Putamen (tissue), 1 donor: ENCODE results near the gene LRRC58.
A peak's percentile ranks its signal among the peaks of the same experiment; 100 is the strongest.
"Not testable (repeated sequence)": the region's sequence is repeated elsewhere in the genome, so short reads cannot be mapped to it uniquely, and the experiment has no call there.

Experiments used
- DNase-seq: peaks from one replicate; pipeline ENCODE4 v3.0.0-alpha.2; 2016; ENCODE audit warnings: low spot score

LRRC58 gene

DNA sequence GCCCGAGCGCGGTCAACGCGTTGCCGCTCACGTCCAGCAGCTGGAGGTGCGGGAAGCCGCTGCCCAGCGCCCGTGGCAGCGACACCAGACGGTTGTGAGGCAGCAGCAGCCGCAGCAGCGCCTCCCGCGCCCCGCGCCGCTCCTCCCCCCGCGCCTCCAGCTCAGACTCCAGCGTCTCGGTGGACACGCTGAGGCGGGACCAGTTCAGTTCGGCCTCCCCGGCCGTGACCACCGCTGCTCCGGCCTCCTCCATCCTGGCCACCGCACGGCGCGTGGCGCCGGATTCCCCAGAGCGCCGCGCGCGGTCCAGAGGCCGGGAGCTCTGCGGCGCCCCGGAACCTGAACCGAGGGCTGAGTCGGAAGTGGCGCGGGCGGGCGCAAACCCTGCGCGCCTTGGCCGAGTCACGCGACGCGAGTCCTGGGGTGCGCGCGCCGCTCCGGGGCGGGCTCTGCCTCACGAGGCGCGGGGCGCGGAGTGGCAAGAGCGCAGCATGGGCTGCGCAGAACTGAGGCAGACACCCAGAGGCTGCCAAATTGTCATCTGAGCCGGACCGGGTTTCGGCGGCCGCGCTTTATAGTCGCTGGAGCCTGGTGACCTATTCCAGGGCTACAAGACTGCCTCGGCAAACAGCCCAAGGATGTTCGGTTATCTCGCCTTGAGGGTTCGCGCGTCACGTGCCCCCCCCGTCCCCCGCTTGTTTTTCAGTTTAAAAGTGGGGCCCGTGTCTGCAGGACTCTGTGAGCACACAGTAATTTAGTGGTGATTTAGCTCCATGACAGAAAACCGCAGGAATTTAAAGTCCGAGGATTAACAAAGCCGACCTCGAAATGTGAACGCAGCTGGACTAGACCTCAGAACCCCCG lies at the start of gene LRRC58:
Gene LRRC58 (minus strand): TSS at position 364 of the 864 bp plus-strand sequence. CDS start 111 bp downstream, at position 253.
- peak; percentile 90 for DNase-seq

DNA sequence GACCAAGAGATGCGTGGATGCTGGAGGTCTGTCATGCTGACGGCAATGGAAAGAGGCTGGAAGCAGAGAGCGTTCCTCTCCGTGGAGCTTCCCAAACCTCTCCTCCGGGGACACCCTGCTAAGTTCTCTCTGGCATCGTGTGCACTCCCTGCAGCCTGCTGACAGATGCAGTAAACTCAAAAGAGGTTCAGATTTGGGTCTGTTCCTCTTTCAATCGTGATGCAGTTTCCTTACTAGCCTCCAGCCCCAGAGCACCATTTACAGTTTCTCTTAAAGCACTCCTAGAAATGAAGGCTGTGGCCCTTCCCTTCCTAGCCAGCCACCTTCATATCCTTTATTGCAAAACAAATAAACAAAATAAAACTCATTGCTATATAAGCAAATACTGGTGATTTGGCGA lies 47.3 kb upstream of the LRRC58 start:
- no peak for DNase-seq

DNA sequence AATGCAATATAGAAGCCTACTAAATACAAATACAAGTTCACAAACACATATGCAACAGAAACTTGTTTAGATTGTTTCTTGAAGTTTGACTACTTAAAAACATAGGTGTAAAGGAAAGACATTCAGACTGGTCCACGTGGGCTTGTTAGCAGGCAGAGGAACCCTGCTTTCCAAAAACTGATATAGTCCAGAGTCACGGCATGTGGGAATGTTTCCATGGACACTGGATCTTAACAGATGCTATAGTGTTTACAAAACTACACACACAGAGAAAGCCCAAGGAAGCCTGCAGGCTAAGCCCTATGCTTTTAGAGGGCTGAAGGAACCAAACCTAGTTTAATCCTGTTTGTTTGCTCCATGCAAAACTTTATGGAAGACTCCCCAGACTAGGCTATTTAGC lies 45.2 kb upstream of the LRRC58 start:
- DNase-seq: no peak

DNA sequence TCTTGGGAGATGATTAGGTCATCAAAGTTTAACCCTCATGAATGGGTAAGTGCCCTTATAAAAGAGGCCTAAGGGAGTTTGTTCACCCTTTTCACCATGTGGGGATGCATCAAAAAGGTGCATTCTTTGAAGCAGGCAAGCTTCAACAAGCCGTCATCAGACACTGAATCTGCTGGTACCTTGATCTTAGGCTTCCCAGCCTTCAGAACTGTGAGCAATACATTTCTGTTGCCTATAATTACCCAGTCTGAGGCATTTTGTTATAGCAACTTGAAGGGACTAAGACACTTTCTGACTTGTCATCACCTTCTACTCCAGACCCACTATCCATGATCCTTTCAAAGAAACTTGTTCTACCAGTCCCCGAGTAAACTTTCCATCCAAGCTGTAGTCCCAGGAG lies 44.6 kb upstream of the LRRC58 start:
- no peak for DNase-seq

DNA sequence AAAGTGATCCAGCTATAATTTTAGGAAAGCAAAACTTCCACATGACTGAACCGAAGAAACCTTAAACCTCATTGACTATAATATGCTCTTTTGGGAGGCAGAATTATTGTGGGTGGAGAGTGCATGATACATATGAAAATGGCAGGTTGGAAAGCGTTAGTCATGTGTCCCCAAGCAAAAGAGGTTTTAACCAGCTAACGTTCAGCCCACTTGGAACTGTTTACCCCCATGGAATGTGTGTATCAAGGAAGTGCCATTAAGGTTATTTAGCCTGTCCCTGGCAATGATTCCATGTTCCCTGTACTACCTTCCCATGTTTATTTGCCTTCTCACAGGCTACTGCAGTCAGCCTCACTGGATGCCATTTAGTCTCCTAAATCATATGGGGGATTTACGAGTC lies 44.1 kb upstream of the LRRC58 start:
- no peak for DNase-seq

DNA sequence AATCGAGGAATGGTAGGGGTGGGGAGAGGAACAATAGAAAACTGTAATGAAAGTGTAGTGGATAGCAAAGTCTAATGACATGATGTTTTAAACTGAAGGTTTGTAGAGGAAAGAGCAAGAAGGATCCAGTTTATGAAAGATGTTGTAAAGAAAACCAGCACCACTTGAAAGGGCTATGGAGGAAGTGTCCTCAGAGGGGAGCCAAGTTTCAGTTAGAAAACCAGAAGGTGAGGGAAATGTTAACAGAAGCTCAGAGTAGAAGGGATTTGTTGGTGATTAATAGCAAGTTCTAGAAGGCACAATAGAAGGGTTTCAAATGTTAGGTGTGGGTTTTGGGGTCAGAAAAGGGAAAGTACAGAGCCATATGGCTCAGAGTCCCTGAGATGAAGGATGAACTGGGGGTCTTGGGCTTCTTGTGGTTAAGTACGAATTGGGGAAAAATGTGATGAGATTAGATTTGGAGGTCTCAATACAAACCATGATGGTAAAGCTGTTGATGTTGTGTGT lies 33.8 kb upstream of the LRRC58 start:
- no peak for DNase-seq

DNA sequence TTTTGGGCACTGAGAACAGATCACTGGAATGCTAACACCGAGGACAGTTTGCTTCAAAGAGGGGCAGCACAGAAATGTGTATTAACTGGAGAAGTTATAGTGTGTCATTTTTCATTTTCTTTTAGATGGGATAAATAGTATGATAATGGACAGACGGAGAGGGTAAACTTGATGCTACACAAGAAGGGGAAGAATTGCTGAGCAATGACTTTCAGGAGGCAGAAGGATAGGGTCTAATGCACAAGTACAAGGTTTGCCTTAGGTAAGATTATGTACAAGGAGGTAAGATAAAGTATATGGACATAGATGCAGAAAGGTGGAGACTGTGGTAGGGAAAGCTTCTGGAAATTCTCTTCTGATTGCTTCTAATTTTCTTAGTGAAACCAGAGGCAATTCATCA lies 32.3 kb upstream of the LRRC58 start:
- no peak for DNase-seq

DNA sequence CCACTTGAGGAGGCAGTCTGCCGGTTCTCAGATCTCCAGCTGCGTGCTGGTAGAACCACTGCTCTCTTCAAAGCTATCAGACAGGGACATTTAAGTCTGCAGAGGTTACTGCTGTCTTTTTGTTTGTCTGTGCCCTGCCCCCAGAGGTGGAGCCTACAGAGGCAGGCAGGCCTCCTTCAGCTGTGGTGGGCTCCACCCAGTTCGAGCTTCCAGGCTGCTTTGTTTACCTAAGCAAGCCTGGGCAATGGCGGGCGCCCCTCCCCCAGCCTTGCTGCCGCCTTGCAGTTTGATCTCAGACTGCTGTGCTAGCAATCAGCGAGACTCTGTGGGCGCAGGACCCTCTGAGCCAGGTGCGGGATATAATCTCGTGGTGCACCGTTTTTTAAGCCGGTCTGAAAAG lies 28.8 kb upstream of the LRRC58 start:
- DNase-seq: not testable (repeated sequence)

DNA sequence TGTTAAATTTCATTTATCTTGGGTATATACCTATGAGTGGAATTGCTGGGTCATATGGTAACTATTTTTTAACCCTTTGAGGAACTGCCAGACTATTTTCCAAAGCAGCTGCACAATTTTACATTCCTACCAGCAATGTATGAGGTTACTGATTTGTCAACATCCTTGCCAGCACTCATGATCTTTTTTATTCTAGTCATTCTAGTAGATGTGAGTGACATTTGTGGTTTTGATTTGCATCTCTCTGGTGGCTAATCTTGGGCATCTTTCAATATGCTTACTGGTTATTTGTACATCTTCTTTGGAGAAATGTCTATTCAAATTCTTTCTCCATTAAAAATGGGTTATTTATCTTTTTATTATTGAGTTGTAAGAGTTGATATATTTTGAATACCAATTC lies 21.3 kb upstream of the LRRC58 start:
- DNase-seq: no peak

DNA sequence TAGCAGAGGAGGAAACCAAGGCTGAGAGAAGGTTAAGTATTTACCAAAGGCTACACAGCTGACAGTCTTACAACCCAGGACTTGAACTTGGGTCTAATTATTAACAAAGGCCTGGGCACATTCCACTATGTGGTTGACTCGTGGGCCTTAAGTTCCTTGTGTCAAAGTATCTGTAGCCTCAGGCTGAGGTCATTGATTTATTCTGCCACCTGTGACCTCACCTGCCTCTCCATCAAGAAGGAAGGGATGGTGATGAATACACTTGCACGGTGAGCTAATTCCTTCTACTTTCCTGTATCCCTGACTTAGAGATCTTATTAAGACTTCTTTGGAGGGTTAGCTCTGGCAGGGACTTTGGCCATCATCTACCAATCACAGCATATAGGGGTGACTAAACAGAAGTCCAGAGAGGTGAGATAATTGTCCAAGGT lies 19.9 kb upstream of the LRRC58 start:
- DNase-seq: no peak

DNA sequence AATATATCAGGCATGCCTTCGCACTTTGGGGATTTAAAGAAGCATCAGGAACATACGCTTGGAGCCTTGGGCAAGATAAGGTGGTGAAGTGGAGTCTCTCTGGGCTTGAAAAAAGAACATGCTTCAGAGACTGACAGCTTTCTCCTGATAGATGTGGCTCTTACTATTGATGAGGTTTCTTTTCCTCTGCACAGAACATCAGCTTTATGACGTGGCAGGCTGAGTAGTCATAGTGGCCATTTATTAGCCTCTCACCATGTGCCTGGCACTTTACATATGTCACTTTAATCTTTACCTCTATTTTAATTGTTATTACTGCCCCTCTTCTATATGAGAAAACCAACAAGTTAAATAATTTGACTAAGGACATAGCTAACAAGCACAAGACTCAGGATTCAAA lies 19.0 kb upstream of the LRRC58 start:
- no peak for DNase-seq

DNA sequence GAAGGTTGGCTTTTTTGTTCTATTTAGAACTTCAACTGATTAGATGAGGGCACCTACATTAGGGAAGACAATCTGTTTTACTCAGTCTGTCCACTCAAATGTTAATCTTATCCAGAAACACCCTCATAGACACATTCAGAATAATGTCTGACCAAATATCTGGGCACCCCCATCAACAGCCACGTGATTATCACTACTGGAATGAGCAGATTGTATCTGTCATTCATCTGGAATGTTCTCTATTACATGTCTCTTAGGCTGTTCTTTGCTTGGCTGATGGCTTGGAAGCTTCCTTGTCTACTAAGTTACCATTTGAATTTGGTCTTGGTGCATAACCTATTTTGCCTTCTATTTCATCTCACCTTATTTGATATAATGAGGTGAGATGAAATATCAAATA lies 15.7 kb upstream of the LRRC58 start:
- no peak for DNase-seq

DNA sequence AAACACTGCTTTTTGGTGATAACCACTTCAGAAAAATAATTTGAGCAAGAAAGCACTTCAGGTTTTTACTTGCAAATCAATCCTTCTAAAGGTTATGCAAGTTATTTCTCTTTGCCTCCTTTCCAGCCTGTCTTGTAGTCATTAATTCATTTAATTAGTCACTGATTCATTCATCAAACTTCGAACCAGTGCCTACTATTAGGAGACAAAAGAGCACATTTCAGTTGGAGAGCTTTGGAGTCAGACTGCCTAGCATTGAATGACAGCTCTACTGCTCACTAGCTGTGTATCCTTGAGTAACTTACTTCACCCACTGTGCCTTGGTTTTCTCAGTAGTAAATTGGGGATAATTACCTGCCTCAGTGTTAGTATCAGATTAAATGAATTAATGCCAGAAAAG lies 14.9 kb upstream of the LRRC58 start:
- peak; percentile 43 for DNase-seq

DNA sequence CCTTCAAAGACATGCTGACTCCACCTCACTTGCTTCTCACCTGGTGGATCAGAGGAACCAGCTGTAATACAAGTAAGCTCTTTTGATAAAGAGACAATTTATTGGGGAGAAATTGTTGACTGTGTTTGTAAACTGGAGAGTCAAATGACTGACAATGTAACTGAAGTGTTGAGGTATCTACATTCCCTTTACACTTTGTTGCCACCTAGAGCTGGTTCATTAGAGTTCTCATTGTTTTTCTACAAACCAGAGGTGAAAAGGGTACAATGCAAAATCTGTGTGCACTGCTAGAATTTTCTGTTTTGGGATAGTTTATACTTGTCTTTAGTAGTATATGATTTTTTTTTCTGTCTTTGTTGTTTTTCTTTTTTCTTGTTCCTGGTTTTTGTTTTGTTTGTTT lies 8.7 kb upstream of the LRRC58 start:
- no peak for DNase-seq

DNA sequence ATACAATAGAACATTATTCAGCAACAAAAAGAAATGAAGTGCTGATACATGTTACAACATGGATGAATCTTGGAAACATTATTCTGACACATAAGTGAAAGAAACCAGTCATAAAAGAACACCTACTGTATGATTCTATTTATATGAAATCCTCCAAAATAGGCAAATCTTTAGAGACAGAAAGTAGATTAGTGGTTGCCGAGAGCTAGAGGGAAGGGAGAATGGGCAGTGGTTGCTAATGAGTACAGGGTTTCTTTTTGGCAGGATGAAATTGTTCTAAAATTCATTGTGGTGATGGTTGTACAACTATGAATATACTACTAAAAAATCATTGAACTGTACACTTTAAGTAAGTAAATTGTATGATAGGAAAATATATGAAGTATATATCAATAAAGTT lies 6.3 kb upstream of the LRRC58 start:
- DNase-seq: no peak

DNA sequence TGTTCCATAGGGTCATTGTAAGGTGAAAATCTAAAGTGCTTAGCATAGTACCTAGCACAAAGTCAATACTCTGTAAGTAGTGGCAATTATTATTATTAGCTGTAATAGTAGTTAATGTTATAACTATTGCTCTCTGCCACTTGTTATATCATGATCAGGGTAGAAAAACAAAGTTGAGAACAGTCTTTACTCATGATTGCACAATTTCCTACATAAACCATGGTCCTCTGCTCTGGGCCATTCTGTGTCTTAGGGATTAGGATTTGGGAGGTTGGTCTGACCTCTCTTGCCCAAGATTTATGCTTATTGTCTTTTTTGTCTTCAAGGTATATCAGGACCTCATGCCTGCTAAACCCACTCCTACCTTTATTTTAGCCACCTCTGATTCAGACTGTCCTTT lies 4.3 kb upstream of the LRRC58 start:
- DNase-seq: no peak

DNA sequence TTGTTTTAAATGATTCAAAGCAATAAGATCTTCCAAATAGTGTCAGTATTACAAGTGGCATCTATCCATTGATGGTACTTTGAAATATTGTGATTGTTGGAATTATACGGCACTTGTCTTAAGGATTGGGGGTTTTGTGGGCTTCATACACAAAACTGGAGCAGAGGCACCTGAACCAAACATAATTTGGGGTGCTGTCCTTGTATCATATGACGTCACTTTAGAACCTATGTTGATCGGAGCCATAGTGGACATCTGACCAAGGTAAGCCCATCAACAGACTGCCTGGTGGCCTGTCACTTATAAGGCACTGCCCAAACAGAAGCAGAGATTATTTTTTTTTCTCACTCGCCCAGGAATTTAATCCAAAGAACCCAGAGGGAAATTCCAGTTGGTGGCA lies 2.9 kb upstream of the LRRC58 start:
- DNase-seq: no peak

DNA sequence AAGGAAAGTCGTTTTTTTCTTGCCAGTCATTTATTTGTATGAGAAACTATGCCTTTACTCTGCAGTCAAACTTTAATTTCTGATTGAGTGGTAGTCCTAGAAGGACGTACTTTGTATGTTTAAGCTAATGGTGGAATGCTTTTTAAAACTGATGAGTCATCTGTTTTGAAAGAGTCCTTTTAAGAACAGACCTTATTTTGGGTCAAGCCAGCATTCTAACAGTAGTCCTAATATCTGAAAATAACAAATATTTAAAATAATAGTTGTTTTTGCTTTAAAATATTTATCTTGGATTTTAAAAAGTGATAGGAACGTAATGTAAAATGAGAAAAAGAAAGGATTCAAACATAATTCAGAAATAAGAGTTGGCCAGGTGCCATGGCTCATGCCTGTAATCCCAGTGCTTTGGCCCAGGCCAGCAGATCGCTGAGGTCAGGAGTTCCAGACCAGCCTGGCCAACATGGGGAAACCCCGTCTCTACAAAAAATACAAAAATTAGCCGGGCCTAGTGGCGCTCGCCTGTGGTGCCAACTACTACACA lies 1.3 kb upstream of the LRRC58 start:
- DNase-seq: peak; percentile 14

DNA sequence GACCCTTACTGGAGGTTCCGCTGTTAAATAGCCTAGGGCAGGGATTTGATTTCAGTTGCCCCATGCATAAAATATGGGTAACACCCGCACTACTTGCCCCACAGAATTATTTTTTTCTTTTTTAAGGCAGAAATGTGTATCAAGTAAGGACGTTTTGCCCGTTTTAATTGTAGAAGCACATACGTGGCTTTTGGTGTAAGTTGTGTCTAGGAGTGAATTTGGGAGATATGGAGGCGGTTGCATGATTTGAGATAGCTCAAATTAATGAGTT lies 636 bp upstream of the LRRC58 start:
- DNase-seq: no peak

DNA sequence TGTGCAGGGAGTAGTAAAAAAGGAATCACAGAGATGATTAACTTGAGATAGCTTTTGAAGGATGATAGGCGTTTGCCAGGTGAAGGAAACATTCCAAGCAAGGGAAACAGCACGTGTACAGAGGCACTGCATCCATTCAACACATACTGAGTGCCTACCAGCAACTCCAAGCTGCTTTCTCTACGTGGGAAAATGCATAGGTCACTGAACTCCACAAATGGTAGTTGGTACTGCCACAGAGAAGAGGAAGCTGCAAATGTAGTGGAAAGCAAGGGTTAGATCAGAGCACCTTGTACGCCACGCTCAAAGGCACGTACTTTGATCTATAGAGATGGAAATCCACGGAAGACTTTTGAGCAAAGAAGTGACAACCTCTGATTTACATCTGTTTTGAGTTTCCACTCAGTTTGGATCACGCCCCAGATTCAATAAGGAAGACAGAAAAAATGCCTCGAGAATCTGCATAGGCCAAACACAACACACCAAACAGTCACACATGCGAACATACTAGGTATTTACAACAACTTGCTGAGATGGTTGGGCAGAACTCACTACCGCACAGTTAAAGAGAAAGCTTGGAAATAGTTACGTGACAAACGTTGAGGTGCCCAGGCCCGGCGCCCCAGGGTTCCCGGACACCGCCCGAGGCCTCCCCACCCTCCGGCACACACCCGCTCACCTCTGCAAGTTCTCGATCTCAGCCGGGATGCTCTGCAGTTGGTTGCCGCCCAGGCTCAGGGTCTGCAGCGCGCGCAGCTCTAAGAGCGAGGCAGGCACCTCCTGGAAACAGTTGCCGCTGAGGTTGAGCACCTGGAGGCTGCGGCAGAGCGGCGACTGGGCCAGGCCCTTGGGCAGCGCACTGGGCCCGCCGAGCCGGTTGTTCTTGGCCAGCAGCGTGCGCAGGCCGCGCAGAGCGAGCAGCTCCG lies 826 bp downstream of the LRRC58 start:
- no peak for DNase-seq

DNA sequence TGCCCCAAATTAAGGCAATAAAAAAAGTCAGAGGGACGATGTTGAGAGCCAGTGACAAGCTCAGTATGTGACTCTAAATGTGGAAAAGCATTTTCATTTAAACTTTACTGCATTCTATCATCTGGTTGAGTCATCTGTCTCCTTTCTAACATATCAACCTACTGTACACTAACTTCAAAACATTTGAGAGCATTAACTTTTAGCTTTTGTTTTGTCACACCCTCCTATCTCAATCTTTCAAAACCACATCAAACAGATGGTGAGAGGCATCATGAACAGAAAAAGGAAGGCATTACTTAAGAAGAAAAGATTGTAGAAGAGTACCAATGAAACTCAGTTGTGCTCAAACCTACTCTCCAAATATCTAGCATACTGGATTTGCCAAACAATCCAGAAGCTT lies 4.8 kb downstream of the LRRC58 start:
- DNase-seq: no peak

DNA sequence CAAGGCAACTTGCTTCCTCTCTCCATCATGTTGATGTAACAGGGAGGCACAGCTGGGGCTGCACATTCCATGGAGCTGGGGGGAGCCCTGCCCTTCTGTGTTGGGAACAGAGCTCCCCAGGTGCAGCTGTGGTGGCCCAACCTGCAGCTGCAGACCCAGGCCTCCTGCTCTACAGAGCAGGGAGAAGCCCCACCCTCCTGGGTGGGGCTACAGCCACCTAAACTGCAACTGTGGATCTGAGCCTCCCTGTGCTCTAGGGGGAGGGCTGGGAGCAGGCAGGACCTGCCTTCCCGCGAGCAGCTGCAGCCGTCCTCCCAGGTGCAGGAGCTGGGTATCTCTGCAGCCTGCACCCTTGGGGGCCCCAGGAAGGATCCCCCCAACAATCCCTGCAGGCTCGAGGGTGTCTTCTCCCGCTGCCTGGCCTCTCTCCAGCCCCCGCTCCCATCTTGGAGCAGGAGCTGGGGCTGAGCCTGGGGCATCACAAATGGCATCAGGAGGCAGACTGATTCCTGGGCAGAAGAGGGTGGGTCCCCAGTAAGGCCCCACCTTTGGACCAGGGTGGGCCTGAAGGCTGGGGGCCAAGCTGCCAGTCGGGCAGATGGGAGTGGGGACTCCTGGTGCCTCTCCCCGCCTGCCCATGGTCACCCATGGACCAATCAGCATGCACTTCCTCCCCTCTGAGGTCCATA lies 7.4 kb downstream of the LRRC58 start:
- no peak for DNase-seq
